ENCODE measurements around the gene SFTPA2.
"Not testable (repeated sequence)": the region's sequence is repeated elsewhere in the genome, so short reads cannot be mapped to it uniquely, and the experiment has no call there.

GRCh38 chr10:79582954-79583353, 22.7 kb upstream of the SFTPA2 start:
- not testable (repeated sequence) for TF ChIP-seq CTCF (IDR thresholded peaks at IDR 0.05; ENCODE audit: low read depth, low read length); EZH2phosphoT487 (IDR thresholded peaks at IDR 0.05; ENCODE audit: low read depth)

Data from OCI-LY3 (cell line).